Lower lobe of right lung (tissue), 2 donors: ENCODE measurements around the gene OPN1SW. TPM values are rescaled to one million over a fixed set of nuclear protein-coding genes. Genes with fewer than 3 reads are reported as not detected.

Experiments
- ATAC-seq, 2 donors: fragments of 200-7000 bp; cut with Tn5 transposase; one replicate each; pipeline ENCODE4 v1.9.1; 2020 to 2022; ENCODE audit warnings: mild to moderate bottlenecking in 2 of 2, moderate library complexity in 2 of 2
- DNase-seq: peaks from one replicate; pipeline ENCODE4 v3.0.0-alpha.2; 2020
- H3K27ac ChIP-seq: fragments of 200-600 bp; one replicate; pipeline ENCODE4 v1.8.0; 2022
- H3K27me3 ChIP-seq: fragments of 200-600 bp; one replicate; pipeline ENCODE4 v1.8.0; 2022; ENCODE audit warnings: low read depth
- H3K36me3 ChIP-seq: fragments of 200-600 bp; one replicate; pipeline ENCODE4 v1.8.0; 2022; ENCODE audit warnings: mild to moderate bottlenecking
- H3K4me1 ChIP-seq: fragments of 200-600 bp; one replicate; pipeline ENCODE4 v1.8.0; 2022
- H3K4me3 ChIP-seq: fragments of 200-600 bp; one replicate; pipeline ENCODE4 v1.8.0; 2022; ENCODE audit warnings: mild to moderate bottlenecking
- H3K9me3 ChIP-seq: fragments of 200-600 bp; one replicate; pipeline ENCODE4 v1.8.0; 2022
- CTCF ChIP-seq: fragments of 200-600 bp; IDR thresholded peaks from one replicate; pipeline ENCODE4 v1.8.0; 2022; ENCODE audit warnings: antibody characterized with exemption, mild to moderate bottlenecking
- intact Hi-C: fragments of 100-400 bp; cut with DNase I; formaldehyde crosslinking; loops from one replicate; pipeline ENCODE4 v1.11.0; 2022
- total RNA-seq: library from RNA; stranded (reverse); fragmentation: NEBNext Ultra II Directional; extraction: Animal tissue kit (Norgen Biotek cat#: 25700); gene quantifications from one replicate; pipeline ENCODE4 v1.2.1, GENCODE V29; 2021
- donor health status: DM: no; HTN: yes; CAD: no; lungs with severe emphysema.

OPN1SW gene
- total RNA-seq, 1 donor from 2014 or later: not detected

GRCh38 chr7:128788446-128789412 lies 13.1 kb upstream of the OPN1SW start:
- no peak overlapping the region for H3K4me3 ChIP-seq
- no peak overlapping the region for H3K27ac ChIP-seq
- H3K27me3 ChIP-seq: peaks cover 6% of the 10 kb centered on the region
- no peaks in the 10 kb centered on the region for H3K9me3 ChIP-seq
- intact Hi-C loops: no loop called here
- H3K36me3 ChIP-seq: no peaks in the 10 kb centered on the region
- no peak for DNase-seq
- ATAC-seq: no peak
- TF ChIP-seq CTCF: no peak
- H3K4me1 ChIP-seq: peaks cover 14% of the 10 kb centered on the region

- no peaks in the 10 kb centered on the region for H3K9me3 ChIP-seq
- no peaks in the 10 kb centered on the region for H3K4me1 ChIP-seq
- no peaks in the 10 kb centered on the region for H3K27me3 ChIP-seq
- no peak overlapping the region for H3K4me3 ChIP-seq
- DNase-seq (no peak), ATAC-seq (no peak)
- TF ChIP-seq CTCF: no peak
- H3K36me3 ChIP-seq: no peaks in the 10 kb centered on the region
- intact Hi-C loops: no loop called here
- H3K27ac ChIP-seq: no peak overlapping the region
These were observed 10.1 kb upstream of the OPN1SW start for GRCh38 chr7:128785738-128786137.

GRCh38 chr7:128783143-128783861 lies 7.7 kb upstream of the OPN1SW start:
- ATAC-seq: peak in 1 of 2 donors; percentile 47
- no peak overlapping the region for H3K27ac ChIP-seq
- intact Hi-C loops: no loop called here
- H3K9me3 ChIP-seq: no peaks in the 10 kb centered on the region
- H3K36me3 ChIP-seq: no peaks in the 10 kb centered on the region
- DNase-seq: no peak
- H3K27me3 ChIP-seq: no peaks in the 10 kb centered on the region
- no peak overlapping the region for H3K4me3 ChIP-seq
- H3K4me1 ChIP-seq: no peaks in the 10 kb centered on the region
- TF ChIP-seq CTCF: no peak

- no peak overlapping the region for H3K4me3 ChIP-seq
- H3K9me3 ChIP-seq: no peaks in the 10 kb centered on the region
- intact Hi-C loops: no loop called here
- ATAC-seq (no peak), DNase-seq (no peak)
- TF ChIP-seq CTCF: no peak
- H3K27me3 ChIP-seq: no peaks in the 10 kb centered on the region
- no peak overlapping the region for H3K27ac ChIP-seq
- no peaks in the 10 kb centered on the region for H3K36me3 ChIP-seq
- no peaks in the 10 kb centered on the region for H3K4me1 ChIP-seq
These were observed 6.3 kb upstream of the OPN1SW start for GRCh38 chr7:128781851-128782250.

GRCh38 chr7:128781126-128781525 lies 5.5 kb upstream of the OPN1SW start:
- H3K4me1 ChIP-seq: no peaks in the 10 kb centered on the region
- no peak overlapping the region for H3K27ac ChIP-seq
- H3K4me3 ChIP-seq: no peak overlapping the region
- H3K36me3 ChIP-seq: no peaks in the 10 kb centered on the region
- intact Hi-C loops: no loop called here
- no peaks in the 10 kb centered on the region for H3K9me3 ChIP-seq
- ATAC-seq: no peak
- TF ChIP-seq CTCF: no peak
- no peaks in the 10 kb centered on the region for H3K27me3 ChIP-seq
- DNase-seq: no peak
